HG03460 (cell line): ENCODE data around the gene ATOX1.

Source experiments
- ATAC-seq: cut with Tn5 transposase; IDR thresholded peaks from one replicate; pipeline ENCODE4 v1.9.1; 2021; ENCODE audit not compliant: unreplicated experiment

Gene ATOX1

GRCh38 chr5:151770383-151771258 is 12.2 kb upstream of the ATOX1 start:
- ATAC-seq = peak; percentile 26

- no peak for ATAC-seq
These were observed 8.5 kb upstream of the ATOX1 start for GRCh38 chr5:151766975-151767374.

GRCh38 chr5:151764801-151765200 is 6.4 kb upstream of the ATOX1 start:
- ATAC-seq = no peak

GRCh38 chr5:151758141-151758429 is 346 bp downstream of the ATOX1 start:
- ATAC-seq = peak; percentile 21

GRCh38 chr5:151757233-151758140 is 944 bp downstream of the ATOX1 start:
- peak; percentile 14 for ATAC-seq

- ATAC-seq = no peak
These were observed 3.0 kb downstream of the ATOX1 start for GRCh38 chr5:151755383-151755782.

- no peak for ATAC-seq
These were observed 6.8 kb downstream of the ATOX1 start for GRCh38 chr5:151751593-151751992.

GRCh38 chr5:151751091-151751490 is 7.3 kb downstream of the ATOX1 start:
- no peak for ATAC-seq

- no peak for ATAC-seq
These were observed 8.3 kb downstream of the ATOX1 start for GRCh38 chr5:151750121-151750520.

- ATAC-seq = peak; percentile 51
These were observed 13.2 kb downstream of the ATOX1 start for GRCh38 chr5:151745071-151745705.

GRCh38 chr5:151743530-151743929 is 14.9 kb downstream of the ATOX1 start:
- ATAC-seq = no peak

GRCh38 chr5:151742870-151743294 is 15.5 kb downstream of the ATOX1 start:
- no peak for ATAC-seq

GRCh38 chr5:151741678-151742423 is 16.6 kb downstream of the ATOX1 start:
- ATAC-seq = no peak

GRCh38 chr5:151740958-151741373 is 17.5 kb downstream of the ATOX1 start:
- ATAC-seq = no peak

GRCh38 chr5:151740336-151740942 is 18.0 kb downstream of the ATOX1 start:
- no peak for ATAC-seq

GRCh38 chr5:151739939-151740335 is 18.5 kb downstream of the ATOX1 start:
- ATAC-seq = no peak

- ATAC-seq = no peak
These were observed 19.0 kb downstream of the ATOX1 start for GRCh38 chr5:151739395-151739794.

- no peak for ATAC-seq
These were observed 20.1 kb downstream of the ATOX1 start for GRCh38 chr5:151738125-151738848.

GRCh38 chr5:151737431-151737830 is 21.0 kb downstream of the ATOX1 start:
- ATAC-seq = no peak

- ATAC-seq = no peak
These were observed 22.8 kb downstream of the ATOX1 start for GRCh38 chr5:151735646-151736045.
